Effector memory CD4-positive, alpha-beta T cell (primary cell): ENCODE results near the gene JMJD1C.
"Not testable (repeated sequence)": the region's sequence is repeated elsewhere in the genome, so short reads cannot be mapped to it uniquely, and the experiment has no call there.

ENCODE experiments used
- DNase-seq, 3 donors: peaks; one replicate each; pipeline ENCODE4 v3.0.0-alpha.2; 2020
- H3K27ac ChIP-seq: 2 replicates; pipeline ENCODE4 v1.7.0; 2013; ENCODE audit warnings: mild to moderate bottlenecking, low read length, moderate library complexity; ENCODE audit not compliant: insufficient read depth, poor library complexity, severe bottlenecking
- H3K27me3 ChIP-seq: replicated peaks from 2 replicates; pipeline ENCODE4 v1.7.0; 2013; ENCODE audit warnings: mild to moderate bottlenecking, low read length; ENCODE audit not compliant: insufficient read depth, control insufficient read depth, poor library complexity, severe bottlenecking
- H3K36me3 ChIP-seq: 2 replicates; pipeline ENCODE4 v1.7.0; 2013; ENCODE audit warnings: mild to moderate bottlenecking, low read length, moderate library complexity; ENCODE audit not compliant: control insufficient read depth, insufficient read depth
- H3K4me1 ChIP-seq: 2 replicates; pipeline ENCODE4 v1.7.0; 2013; ENCODE audit warnings: low read length, mild to moderate bottlenecking; ENCODE audit not compliant: control insufficient read depth, insufficient read depth, poor library complexity, severe bottlenecking
- H3K4me3 ChIP-seq: 2 replicates; pipeline ENCODE4 v1.7.0; 2013; ENCODE audit warnings: low read length, low read depth, mild to moderate bottlenecking; ENCODE audit not compliant: insufficient read depth, poor library complexity, severe bottlenecking
- H3K9me3 ChIP-seq: 2 replicates; pipeline ENCODE4 v1.7.0; 2013; ENCODE audit warnings: mild to moderate bottlenecking, low read length, moderate library complexity; ENCODE audit not compliant: control insufficient read depth

JMJD1C gene

DNA sequence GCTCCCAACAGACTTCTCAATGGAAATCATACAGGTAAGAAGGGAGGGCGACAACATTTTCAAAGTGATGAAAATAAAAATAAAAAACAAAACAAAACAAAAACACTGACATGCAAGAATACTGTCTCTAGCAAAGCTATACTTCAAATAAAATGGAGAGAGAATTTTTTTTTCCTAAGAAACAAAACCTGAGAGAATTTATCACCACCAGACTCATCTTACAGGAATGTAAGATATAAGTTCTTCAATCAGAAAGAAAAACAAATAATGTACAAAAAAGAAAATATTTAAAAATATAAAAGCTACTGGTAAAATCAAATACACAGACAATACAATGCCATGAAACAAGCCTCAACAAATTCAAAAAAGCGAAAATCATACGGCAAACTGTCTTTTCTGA lies 219.4 kb downstream of the JMJD1C start:
- no peak for DNase-seq
- Histone ChIP-seq H3K36me3 (no peaks in the 10 kb centered on the region), H3K4me3 (no peak overlapping the region), H3K27ac (no peak overlapping the region), H3K4me1 (peaks cover 19% of the 10 kb centered on the region), H3K9me3 (no peaks in the 10 kb centered on the region), H3K27me3 (no peaks in the 10 kb centered on the region)

DNA sequence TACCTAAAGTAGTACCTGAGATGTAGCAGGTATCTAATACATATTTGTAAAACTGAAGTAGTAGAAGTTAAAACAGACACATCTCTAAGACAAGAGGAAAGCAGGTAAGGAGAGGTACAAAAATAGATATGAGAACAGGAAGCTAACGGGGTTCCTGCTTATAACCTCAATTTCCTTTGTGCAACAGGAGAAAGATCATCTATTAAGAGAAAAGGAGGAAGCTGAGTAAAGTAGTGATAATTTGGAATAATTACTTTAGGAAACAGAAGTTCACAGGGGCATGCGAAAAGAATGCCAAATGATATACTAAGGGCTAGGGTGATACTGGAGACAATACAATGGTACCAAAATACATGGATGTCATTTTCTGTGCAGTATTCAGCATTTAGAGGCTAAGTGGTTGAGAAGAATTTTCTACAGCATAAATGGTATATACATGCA lies 223.9 kb downstream of the JMJD1C start:
- Histone ChIP-seq H3K27ac (peak overlapping the region; percentile 51), H3K4me3 (peak overlapping the region; percentile 39)
- no peak for DNase-seq

DNA sequence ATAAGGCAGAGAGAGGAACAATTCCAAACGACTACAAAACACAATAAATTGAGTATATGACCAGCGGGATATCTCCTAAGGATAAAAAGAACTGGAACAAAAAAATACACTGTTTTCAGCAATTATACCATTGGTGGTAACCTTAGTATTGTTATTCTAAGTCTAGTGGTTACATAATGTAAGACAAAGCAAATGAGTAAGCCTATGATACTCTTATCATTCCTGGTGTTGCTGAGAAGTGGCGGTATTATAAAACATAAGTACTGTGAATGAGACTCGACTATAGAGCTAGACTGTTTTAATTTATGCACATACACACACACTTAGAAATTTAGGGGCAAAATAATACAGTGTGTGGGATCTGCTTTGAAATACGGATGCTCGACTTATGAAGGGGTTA lies 225.0 kb downstream of the JMJD1C start:
- Histone ChIP-seq H3K27ac (peak overlapping the region; percentile 51), H3K36me3 (no peaks in the 10 kb centered on the region), H3K27me3 (no peaks in the 10 kb centered on the region), H3K9me3 (no peaks in the 10 kb centered on the region), H3K4me1 (peaks cover 26% of the 10 kb centered on the region), H3K4me3 (no peak overlapping the region)
- DNase-seq: no peak

More for the DNA sequence above, 223.9 kb downstream of the JMJD1C start:
- no peaks in the 10 kb centered on the region for H3K36me3 ChIP-seq
- no peaks in the 10 kb centered on the region for H3K9me3 ChIP-seq
- H3K4me1 ChIP-seq: peaks cover 26% of the 10 kb centered on the region
- H3K27me3 ChIP-seq: no peaks in the 10 kb centered on the region

DNA sequence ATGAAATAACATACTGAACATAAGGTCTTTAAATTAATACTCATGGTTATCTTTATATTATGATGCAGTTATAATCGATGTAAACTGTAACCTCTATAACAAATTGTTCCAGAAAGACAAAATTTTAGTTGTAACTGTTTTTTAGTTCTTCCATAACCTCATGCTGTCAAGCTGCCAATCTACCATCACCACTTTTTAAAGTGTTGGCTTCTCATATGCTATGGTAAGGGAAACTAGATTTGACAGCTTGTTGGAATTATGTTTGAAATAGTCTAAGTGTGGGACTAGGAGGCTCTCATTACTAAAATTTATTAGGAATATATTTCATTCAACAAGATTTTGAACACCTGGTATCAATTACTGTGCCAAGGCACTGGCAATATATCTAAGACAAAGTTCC lies 227.3 kb downstream of the JMJD1C start:
- H3K27me3 ChIP-seq: no peaks in the 10 kb centered on the region
- DNase-seq: no peak
- no peaks in the 10 kb centered on the region for H3K36me3 ChIP-seq
- H3K27ac ChIP-seq: no peak overlapping the region
- H3K4me1 ChIP-seq: peaks cover 20% of the 10 kb centered on the region
- no peak overlapping the region for H3K4me3 ChIP-seq
- H3K9me3 ChIP-seq: no peaks in the 10 kb centered on the region

DNA sequence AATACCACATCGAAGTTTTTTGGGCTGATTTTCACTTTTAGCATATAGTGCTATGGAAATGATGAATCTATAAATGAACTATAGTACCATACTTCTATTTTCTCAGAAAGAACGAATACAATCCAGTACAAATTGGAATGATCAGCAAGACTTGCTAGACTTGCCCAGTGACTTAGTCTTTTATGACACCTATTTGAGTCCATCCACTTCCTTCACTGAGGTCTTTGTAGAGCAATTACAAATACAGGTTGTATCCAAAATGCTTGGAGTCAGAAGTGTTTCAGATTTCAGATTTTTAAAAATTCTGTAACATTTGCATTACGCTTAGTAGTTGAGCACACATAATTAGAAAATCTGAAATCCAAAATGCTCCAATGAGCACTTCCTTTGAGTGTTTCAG lies 228.4 kb downstream of the JMJD1C start:
- Histone ChIP-seq H3K9me3 (no peaks in the 10 kb centered on the region), H3K27ac (no peak overlapping the region), H3K4me3 (no peak overlapping the region), H3K36me3 (no peaks in the 10 kb centered on the region), H3K4me1 (peaks cover 16% of the 10 kb centered on the region), H3K27me3 (no peaks in the 10 kb centered on the region)
- DNase-seq: no peak

DNA sequence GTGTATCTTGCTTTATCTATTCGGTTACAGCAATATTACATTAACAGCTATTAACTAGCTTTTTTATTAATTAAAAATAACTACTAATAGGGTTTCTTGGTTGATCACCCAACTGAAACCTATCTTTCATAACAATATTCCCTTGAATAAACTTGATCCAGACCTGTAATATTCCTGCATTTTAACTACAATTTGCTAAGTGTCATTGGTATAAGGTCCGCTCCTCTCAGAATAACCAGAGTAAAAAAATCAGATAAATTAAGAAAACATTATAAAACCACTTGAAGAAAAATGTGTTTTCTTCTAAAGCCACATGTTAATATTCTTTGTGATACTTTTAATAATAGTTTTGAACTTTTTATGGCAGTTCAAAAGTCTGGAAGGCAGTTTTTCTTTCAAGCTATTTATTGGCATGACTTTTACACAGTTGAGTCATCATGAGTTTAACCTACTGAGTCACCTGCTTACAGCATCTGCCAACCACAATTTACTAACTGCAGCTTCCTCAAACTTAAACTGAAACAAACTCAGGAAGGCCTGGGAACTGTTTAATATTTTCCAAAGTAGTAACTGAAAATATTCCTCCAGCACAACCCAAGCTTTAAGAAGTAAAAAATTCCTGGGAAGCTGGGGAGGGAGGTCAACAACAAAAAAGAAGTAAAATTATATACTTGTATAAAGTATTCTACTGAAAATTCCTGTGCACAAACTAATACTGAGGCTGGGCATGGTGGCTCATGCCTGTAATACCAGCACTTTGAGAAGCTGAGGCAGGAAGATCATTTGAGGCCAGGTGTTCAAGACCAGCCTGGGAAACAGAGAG lies 229.5 kb downstream of the JMJD1C start:
- DNase-seq: no peak

DNA sequence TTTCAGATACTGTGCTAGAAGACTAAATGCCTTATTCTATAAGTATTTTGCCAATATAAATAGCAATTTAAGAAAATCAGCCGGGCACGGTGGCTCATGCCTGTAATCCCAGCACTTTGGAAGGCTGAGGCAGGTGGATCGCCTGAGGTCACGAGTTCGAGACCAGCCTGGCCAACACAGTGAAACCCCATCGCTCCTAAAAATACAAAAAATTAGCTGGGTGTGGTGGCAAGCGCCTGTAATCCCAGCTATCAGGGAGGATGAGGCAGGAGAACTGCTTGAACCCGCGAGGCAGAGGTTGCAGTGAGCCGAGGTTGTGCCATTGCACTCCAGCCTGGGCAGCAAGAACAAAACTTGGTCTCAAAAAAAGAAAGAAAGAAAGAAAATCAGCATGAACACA lies 230.6 kb downstream of the JMJD1C start:
- H3K9me3 ChIP-seq, H3K27me3 ChIP-seq, DNase-seq, H3K4me1 ChIP-seq, H3K4me3 ChIP-seq, H3K27ac ChIP-seq, H3K36me3 ChIP-seq: not testable (repeated sequence)

More for the DNA sequence above, 229.5 kb downstream of the JMJD1C start:
- H3K27ac ChIP-seq: no peak overlapping the region
- no peak overlapping the region for H3K4me3 ChIP-seq
- H3K27me3 ChIP-seq: no peaks in the 10 kb centered on the region
- H3K9me3 ChIP-seq: no peaks in the 10 kb centered on the region
- no peaks in the 10 kb centered on the region for H3K36me3 ChIP-seq
- peaks cover 10% of the 10 kb centered on the region for H3K4me1 ChIP-seq

DNA sequence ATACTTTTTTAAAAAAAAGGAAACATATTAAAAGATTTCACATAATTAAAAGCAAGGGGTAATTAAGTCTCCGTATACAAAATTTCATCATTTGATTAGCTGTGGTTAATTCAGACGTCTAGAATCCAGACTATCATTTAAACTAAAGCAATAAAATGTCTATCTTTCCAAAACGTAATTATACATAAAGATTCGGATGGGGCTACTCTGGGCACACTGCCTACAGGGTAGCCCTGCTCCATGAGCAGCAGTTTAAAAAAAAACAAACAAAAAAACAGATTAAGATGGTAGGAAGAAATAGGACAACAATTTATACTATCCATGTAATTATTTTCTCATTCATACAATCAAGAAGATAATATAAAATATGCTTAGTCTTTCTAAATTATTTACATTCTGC lies 236.6 kb downstream of the JMJD1C start:
- no peak overlapping the region for H3K27ac ChIP-seq
- H3K36me3 ChIP-seq: no peaks in the 10 kb centered on the region
- no peaks in the 10 kb centered on the region for H3K9me3 ChIP-seq
- H3K27me3 ChIP-seq: no peaks in the 10 kb centered on the region
- H3K4me3 ChIP-seq: no peak overlapping the region
- H3K4me1 ChIP-seq: peaks cover 35% of the 10 kb centered on the region
- no peak for DNase-seq

DNA sequence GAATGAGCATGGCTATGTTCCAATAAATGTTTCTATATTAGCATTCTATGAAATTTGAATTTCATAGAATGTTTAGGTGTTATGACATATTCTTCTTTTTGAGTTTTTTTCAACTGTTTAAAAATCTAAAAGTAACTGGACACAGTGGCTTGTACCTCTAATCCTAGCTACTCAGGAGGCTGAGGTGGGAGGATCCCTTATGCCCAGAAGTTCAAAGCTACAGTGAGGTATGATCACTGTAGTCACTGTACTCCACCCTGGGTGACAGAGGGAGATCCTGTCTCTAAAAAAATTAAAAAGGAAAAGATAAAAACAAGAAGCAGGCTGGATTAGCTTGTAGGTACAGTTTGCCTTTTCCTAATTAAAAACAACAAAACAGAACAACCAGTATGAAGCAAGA lies 237.5 kb downstream of the JMJD1C start:
- no peak overlapping the region for H3K4me3 ChIP-seq
- no peaks in the 10 kb centered on the region for H3K36me3 ChIP-seq
- H3K27ac ChIP-seq: peak overlapping the region; percentile 22
- peaks cover 35% of the 10 kb centered on the region for H3K4me1 ChIP-seq
- H3K27me3 ChIP-seq: no peaks in the 10 kb centered on the region
- DNase-seq: no peak
- H3K9me3 ChIP-seq: no peaks in the 10 kb centered on the region

DNA sequence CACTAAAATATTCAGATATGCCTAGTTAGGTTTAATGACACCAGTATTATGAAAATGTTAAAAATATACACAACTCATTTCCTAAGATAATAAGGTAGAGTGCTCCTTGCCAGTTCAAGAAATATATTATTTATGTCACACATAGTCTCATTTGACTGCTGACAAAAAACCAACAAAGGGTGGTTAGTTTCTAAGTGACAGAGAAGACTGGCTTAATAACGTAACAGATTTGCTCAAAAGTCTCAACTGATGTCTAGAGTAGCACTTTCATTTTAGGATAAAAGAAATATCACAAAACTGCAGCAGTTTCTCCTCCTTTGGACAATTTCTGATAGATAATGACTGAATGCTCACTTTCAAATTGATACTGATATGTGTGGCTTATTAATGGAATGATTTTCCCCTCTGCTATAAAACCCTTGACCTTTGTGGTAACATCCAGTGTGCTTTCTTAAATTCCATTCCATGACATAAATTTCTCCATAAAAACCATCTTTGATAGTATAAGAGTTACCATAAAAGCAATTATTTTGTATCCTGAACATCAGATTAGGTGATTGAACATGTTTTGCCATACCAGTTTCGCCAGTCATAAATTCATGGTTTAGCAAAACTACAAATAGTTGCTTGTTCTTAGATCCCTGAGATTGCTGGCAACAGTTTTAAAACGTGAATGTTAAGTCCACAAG lies 238.4 kb downstream of the JMJD1C start:
- Histone ChIP-seq H3K4me3 (no peak overlapping the region), H3K36me3 (no peaks in the 10 kb centered on the region), H3K4me1 (peaks cover 31% of the 10 kb centered on the region), H3K27ac (peak overlapping the region; percentile 22), H3K9me3 (no peaks in the 10 kb centered on the region), H3K27me3 (no peaks in the 10 kb centered on the region)
- DNase-seq: no peak
